CD4-positive, alpha-beta T cell treated with Interleukin-6 at 100 ng/mL for 8 hours (primary cell): ENCODE results near the gene TNS1.

Source experiments
- DNase-seq: peaks from one replicate; pipeline ENCODE4 v3.0.0-alpha.2; 2020; ENCODE audit warnings: mixed read lengths, low spot score

TNS1 gene

DNA sequence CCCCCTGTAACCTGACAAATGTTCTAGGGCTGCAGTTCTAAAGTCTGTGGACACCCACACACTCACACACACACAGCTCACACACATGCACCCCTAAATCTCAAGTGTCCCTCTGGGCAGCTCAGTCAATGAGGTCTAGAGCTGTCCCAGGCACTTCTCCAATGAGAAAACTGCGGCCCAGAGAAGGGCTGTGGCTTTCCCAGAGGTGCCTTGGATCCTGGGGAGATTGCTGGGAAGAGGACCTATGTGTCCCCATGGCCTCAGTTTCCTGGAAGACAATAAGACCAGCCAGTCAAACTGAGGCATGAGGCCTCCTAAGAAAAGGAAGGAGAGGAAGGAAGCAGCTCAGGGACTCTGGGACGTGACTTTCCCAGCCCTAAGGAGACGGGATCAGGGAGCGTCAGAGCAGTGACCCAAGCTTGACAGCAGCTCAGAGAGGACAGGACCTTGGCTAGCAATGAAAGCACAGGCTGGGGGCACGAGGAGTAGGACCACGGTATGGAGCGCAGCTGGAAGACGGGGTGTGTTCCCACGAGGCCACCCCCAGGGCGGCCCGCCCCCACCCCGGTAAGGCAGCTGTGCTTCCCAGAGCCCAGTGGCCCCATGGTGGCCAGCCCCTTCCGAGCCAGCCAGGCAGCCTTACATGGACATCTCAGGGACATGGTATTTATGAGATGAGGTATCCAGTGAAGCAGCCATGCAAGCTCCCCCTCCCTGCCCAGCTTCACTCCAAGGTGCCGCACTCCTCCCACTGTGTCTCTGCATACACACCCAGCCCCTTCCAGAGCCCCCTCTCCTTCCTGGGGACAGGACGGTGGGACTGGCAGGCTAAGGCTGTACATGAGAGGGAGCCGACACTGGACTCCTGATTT, 46.0 kb downstream of the TNS1 start:
- no peak for DNase-seq

DNA sequence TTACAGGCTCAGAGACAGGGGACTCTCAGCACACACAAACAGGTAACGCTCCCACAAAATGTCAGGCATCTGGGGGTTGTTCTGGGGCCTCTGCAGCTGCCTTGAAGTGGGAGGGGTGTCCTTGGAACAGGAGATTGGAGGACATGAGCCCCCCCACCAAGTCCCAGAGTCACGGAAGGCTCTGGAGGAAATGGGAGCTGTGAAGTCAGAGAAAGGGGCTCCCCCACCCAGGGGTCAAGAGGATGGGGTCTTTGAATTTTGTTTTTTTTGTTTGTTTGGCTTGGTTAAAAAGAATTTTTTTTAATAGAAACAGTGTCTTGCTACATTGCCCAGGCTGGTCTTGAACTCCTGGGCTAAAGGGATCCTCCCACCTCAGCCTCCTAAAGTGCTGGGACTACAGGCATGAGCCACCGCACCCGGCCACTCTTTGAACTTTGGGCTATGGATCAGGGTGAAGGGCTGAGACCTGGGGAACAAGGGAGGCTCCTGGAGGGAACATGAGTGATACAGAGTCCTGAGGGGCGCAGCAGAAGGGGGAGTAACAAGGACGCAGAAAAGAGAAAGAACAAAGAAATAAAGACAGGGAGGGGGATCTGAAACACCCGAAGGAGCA, 46.8 kb downstream of the TNS1 start:
- DNase-seq = no peak

GRCh38 chr2:217954971-217955740, 47.6 kb downstream of the TNS1 start:
- no peak for DNase-seq

- DNase-seq = no peak
These were observed 48.3 kb downstream of the TNS1 start for GRCh38 chr2:217954469-217954868.

DNA sequence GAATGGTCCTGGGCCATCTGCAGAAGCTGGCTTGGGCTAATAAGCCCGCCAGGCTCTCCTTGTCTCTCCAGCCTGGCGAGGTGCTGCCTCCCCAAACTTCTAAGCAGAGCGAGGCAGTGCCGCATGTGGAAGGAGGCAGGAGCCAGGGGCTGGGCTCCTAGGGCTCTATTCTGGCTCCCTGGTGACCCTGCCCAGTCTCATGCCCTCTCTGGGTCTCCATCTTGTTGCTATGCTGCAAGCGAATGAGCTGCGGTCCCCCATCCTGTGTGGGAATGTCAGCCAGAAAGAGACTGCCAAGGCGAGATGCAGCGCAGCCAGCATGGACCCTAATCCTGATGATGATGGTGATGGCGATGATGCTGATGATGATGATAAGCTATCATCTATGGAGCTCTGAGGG, 48.7 kb downstream of the TNS1 start:
- no peak for DNase-seq

DNA sequence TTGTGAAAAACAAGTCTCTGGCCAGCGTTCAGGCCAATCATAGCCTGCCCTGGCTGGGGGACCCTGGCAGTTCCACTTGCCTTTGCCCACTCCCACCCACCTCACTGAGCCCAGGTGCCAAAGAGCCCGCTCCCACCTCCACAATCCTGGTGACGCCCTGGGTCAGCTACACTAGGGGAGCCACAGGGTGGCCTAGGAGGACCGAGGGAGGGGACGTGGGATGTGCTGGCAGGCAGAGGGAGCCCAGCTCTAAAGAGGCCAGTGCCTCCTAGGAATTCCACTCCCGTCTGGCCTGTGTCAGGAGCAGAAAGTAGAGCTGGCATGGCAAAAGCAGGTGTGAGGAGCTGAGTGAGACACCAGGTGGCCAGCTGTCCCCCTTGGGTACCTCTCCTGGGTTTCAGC, 49.3 kb downstream of the TNS1 start:
- DNase-seq = no peak

DNA sequence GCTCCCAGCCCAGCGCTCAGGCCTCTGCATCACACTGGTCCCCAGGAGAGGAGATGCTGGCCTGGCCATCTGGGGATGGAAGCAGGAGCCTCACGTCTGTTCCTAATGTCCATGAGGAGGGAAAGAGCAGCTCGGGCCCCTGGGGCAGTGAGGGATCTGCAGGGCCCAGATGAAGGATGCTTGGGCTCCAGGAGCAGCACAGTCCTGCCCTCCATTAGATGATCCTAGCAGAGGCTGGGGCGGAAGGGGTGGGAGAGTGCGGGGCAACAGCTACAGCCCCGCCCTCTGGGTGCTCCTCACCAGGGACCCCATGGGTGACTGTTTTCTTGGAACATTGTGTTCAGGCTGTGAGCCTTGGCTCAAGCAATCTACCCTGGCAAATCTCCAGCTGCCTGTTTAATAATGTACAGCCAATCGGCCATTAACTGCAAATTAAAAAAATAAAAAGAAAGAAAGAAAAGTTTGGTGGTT, 49.7 kb downstream of the TNS1 start:
- DNase-seq = no peak

DNA sequence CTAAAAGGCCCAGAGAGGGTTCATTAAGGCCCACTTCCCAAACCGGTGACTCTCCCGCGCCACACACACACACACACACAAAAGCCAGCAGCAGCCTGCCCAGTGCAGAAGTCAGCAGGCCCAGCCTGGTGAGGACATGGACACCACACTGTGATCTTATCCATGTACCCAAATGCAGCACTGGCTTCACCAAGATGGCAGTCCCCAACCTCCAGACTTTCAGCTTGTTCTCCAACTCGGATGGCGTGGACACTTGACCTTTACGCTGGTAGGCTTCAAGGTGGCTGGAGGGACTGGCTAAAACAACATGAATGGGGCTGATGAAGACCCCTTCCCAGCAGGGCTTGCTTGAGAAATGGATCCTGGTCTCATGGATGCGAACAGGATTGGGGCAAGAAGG, 50.4 kb downstream of the TNS1 start:
- DNase-seq = no peak

- no peak for DNase-seq
These were observed 51.1 kb downstream of the TNS1 start for GRCh38 chr2:217951521-217952247.

- no peak for DNase-seq
These were observed 51.7 kb downstream of the TNS1 start for GRCh38 chr2:217951091-217951490.

DNA sequence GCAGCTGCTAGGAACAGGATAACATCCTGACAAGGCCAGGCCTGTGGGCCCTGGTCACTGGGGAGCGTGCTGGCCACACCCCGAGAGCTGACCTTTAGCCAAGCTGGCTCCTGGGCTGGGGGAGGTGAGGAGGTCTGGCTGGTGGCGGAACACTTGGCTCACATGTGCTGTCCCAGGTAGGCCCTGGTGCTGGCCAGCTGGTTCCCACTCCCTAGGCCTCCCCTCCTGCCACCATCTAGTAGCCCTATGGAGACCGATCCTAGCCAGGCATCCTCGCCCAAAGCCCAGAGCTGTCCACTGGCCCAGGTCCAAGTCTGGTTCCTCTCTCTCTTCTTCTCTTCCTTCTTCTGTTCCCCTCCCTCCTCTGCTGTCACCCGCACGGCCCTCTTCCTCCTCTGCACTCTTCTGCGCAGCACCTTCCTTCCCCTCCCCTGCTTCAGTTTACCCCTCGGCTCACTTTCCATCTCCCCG, 52.4 kb downstream of the TNS1 start:
- DNase-seq = no peak

GRCh38 chr2:217949447-217949846, 53.3 kb downstream of the TNS1 start:
- DNase-seq = no peak

DNA sequence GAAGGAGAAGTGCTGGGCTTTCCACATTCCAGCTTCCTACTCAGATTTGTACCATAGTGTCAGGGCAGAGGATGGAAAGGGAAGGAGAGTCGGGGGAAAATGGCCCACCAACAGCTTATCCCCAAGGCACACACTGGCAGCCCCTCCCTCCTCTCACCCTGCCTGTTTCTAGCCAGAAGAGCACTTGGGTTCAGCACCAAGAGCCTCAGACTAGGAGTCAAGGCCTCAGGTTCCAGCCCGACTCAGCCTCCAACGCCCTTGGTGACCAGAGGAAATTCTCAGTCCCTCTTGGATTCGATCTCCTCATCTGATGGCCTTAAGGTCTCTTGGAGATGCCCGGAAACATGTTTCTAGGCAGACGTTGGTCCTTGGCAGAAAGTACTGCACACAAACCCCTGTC, 53.9 kb downstream of the TNS1 start:
- DNase-seq = no peak

GRCh38 chr2:217948351-217948791, 54.4 kb downstream of the TNS1 start:
- DNase-seq = no peak

DNA sequence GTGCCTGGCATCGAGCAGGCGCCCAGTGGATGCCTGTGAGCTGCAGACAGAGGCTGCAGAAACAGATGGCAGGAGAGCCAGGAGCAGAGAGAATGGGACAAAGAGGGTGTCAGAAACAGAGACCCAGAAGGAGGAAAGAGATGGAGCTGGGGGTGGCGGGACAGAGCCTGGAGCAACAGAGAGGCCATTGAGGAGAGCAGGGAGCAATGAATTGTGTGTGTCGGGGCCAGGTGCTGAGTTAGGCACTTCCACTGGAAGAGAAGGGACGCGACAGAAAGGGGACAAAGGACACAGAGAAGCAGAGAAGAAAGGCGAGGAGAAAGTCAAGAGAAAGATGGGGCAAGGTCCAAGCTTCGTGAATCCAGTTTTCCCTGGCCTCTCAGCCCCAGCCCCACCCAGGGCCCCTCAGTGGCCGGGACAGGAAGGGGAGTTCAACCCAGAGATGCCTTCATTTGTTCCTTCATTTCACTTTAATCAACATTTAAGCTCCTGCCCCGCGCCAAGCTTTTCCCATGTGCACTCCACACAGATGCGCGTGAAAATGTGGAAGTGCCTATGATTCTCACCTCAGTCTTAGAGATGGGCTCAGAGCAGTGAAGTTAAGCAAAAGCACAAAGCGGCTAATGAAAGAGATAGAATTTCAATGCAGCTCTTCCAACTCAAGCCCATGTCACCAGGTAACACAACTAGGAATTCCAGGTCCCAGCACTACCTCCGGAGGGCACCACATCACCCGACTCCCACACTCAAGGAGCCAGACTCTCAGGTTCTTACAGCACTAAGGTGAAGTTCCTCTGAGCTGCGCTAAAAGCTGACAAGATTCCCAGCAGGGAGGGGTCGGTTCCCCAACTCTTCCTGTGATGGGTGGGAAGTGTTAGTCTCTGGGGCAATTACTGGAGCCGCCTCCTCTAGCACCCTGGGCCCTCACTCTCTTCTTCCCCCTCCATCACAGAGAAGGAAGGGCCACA, 55.1 kb downstream of the TNS1 start:
- no peak for DNase-seq

GRCh38 chr2:217946051-217946450, 56.7 kb downstream of the TNS1 start:
- no peak for DNase-seq

- DNase-seq = no peak
These were observed 57.3 kb downstream of the TNS1 start for GRCh38 chr2:217945530-217945929.

- DNase-seq = no peak
These were observed 57.9 kb downstream of the TNS1 start for GRCh38 chr2:217944923-217945322.

GRCh38 chr2:217944366-217944765, 58.4 kb downstream of the TNS1 start:
- no peak for DNase-seq

DNA sequence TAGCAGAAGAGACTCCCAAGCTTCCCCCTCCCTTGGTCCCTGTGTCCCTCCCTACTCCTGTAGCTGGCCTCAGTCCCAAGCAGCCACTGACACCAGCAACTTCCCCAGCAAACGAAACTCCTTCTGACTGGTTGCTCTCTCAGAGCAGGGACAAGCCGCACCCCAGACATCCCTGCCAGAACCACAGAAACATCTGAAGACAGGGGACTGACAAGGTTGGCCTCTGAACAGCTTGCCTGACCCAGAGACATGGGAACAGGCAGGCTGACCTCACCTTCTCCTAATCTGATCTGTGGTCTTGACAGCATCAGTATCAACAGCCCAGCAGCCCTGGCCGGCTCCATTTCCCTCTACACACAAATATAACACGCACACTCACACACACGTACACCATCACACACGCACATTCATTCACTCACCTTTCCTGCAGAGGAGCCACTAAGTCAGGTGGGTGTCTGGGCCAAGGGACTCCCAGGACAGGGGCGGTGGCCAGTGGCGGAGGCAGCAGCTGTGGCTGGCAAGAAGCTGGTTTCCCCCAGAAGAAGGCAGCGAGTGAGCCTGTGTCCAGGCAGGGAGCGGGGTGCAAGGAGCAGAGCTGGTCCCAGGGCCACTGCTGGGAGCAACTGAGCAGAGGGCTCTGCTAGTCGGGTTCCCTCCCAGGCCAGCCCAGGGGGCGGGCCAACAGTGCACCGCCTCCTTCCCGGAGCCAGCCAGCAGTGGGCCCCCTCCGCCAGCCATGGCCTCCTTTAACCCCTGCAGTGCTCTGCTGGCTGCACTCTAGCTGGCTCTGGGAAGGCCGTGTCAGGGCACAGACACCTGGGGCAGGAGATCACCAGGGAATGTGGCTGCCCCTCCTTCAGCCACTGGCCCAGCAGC, 59.1 kb downstream of the TNS1 start:
- DNase-seq = no peak
